Amniotic epithelial cell (primary cell): ENCODE measurements around the gene SPECC1L.

Experiments used
- DNase-seq: peaks from one replicate; pipeline ENCODE4 v3.0.0-alpha.2; 2010; ENCODE audit warnings: low read depth

Gene SPECC1L

DNA sequence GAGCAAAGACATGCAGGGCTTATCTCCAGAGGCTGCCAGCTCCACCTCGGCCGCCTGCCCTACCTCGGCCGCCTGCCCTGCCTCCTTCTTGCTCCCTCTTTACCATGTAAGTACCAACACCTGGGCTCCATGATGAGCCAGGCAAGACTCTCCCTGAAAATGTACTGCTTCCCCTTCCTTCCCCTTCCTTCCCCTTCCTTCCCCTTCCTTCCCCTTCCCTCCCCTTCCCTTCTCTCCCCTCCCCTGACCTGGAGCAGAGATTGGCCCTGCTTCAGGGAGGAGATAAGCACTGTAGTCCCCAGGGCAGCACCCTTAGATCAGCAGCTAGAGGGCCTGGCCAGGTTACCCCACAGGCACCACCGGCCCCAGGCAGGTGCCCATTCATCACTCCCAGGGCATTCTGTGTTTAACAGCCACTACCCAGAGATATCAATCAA is 131.3 kb downstream of the SPECC1L start:
- no peak for DNase-seq

GRCh38 chr22:24402460-24403192 is 132.0 kb downstream of the SPECC1L start:
- peak; percentile 86 for DNase-seq

GRCh38 chr22:24403346-24403745 is 132.7 kb downstream of the SPECC1L start:
- no peak for DNase-seq

DNA sequence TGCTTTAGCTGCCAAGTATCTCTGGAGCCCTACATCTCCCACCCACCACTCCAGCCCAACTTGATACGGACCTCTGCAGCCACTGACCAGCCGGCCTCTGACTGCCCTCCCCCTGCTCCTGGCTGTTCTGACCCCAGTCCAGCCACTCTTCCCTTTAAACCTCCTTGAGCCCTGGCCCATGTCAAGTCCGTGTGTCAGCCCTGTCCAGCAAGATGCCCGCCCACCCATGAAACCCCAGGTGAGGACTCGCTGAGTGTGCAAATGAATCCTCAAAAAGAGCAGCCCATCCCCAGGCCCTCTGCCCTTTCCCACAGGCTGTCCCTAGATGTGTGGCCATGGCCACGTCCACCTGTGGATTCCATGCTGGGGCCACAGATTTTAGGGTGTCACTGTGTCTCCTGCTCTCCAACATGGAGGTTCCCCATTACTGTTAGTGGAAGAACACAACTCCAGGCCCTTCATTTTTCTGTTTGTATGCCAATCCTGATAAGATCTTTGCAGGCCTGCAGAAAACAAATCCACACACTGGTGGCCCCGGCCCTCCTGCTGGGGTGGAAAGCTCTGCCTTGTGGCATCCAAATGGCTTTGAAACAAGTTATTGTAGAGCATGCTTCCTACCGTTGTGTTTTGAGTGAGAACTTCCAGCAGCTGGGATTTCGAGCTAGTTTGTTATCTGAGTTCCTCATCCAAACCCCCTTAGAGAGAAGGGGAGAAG is 134.1 kb downstream of the SPECC1L start:
- no peak for DNase-seq

DNA sequence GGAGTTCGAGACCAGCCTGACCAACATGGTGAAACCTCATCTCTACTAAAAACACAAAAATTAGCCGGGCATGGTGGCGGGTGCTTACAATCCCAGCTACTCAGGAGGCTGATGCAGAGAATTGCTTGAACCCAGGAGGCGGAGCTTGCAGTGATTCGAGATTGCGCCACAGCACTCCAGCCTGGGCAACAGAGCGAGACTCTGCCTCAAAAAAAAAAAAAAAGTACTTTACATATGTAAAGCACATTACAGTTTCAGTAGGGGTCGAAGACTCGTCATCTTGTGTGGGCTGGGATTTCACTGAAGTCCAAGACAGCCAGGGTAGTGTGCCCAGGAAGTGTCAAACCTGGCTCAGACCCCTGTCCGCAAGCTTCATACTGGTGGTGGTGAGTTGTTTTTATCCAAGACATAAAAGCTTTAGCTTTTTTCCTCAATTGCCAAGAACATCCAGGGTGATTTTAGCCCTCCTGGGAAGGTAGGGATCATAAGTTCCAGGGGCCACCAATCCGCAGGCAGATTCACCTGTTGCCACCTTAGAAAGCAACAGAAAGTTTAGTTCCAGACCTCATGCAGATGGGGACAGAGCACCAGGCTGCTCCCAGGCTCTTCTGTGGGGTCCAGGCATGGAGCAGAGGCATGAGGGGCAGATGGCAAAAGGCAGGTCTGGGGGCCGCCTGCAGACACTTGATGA is 135.1 kb downstream of the SPECC1L start:
- DNase-seq: no peak

GRCh38 chr22:24406322-24407277 is 136.0 kb downstream of the SPECC1L start:
- no peak for DNase-seq

DNA sequence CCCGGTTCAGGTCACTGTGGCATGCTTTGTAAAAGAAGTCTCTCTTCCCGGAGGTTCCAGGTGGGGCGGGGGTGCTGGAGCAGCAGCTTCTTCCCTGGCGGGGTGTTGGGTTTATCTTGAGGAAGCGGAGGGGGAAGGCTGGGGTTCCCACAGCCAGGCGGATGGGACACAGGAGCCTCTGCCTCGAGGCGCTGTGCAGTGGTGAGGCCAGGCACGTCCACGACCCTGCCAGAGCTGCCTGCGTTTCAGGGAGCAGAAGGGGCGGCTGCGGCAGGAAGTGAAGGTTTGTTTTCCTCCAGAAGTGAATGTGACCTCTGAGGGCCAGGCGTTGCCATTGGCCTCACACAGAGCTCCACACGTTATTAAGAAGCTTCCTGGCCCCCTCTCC is 136.6 kb downstream of the SPECC1L start:
- no peak for DNase-seq

DNA sequence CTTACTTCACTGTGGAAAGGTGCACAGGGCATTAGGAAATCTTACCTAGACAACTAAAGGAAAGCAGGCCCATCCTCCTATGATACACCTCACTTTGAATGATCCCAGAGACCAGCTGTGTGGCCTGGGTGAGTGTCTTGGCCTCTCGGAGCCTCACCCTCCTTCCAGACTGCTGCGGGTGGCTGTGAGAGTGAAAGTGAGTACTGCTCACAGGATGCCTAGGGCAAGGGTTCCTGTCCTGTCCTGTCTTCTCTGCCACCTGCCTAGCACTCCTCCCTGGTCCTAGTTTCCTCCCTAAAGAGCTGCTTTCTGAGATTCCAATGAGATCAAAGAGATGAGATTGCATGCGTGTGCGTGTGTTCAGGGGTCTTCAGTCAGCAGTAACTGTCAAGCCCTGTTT is 137.3 kb downstream of the SPECC1L start:
- no peak for DNase-seq

- no peak for DNase-seq
These were observed 138.0 kb downstream of the SPECC1L start for GRCh38 chr22:24408630-24409029.

DNA sequence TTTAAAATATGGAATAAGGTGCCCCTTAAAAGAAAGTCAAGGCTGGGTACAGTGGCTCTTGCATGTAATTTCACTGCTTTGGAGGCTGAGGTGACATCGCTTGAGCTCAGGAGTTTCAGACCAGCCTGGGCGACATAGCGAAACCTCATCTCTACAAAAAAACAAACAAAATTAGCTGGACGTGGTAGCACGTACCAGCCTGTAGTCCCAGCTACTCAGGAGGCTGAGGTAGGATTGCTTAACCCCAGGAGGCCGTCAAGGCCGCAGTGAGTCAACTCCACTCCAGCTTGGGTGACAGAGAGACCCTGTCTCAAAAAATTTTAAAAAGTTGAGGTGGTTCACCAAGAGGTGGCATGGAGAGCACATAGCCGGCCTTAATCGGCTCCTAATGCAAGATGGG is 139.1 kb downstream of the SPECC1L start:
- peak; percentile 71 for DNase-seq

- DNase-seq: peak; percentile 81
These were observed 139.7 kb downstream of the SPECC1L start for GRCh38 chr22:24410110-24410856.

DNA sequence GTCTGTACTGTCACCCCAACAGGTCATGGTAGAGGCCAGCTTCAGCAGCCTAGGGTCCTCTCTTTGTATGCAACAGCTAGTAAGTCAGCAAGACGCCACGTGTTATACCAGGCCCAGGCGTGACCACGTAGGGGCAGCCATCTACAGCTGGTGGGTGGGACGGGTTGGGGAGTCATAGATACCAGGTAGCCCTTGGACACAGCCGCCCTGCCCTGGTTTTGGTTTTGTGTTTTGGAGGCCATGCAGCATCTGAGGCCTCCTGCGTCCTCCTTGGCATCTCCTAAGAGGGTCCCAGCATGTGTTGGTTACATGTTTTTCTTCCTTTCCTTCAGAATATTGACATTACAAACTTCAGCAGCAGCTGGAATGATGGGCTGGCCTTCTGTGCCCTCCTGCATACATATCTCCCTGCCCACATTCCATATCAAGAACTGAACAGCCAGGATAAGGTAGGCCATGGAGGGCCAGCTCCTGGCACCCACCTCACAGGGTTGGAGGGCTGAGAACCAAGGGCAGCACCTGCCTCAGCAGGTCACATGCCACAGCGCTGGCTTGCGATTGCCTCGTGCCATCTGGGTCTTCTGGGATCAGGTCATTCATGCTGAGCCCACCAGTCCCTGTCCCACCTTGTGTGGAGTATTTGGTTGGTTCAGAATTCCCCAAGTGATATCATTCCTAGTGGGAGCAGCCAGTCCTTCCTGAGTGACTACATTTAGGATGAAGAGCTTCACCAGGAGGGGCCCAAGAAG is 140.8 kb downstream of the SPECC1L start:
- DNase-seq: no peak

DNA sequence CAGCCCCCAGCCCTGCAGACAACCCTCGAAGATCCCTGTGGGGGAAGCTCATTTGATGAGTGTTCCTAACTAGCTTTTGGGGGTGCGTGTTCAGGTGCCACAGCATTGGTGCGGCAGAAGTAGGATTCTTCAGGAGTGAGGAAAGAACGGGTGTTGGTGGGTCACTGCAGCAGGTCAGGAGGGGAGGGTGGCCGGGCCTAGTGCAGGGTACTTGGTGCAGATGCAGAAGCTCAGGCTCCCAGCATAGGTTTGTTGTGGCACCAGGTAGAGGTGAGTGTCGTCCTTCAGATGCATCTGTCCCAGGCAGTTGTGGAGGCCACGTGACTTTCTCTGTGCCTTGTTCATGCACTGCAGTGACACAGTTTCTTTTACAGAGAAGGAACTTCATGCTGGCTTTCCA is 141.6 kb downstream of the SPECC1L start:
- DNase-seq: no peak

DNA sequence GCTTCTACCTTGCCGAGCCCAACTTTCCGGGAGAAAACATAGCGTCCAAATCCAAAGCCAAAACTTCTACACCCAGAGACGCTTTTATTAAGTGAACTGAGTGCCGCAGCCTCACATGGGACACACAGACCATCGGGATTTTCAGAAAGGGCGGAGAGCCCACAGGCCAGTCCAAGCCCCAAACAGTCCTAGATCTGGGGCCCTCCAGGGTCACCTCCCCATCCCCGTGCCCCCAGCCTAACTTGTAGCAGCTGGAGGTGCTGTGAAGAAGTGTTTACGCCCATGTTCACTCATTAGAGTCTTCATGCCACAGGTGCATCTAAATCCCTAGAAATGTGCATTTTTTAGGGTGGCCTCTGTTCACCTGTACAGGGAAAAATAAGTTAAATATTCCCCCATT is 142.6 kb downstream of the SPECC1L start:
- no peak for DNase-seq

DNA sequence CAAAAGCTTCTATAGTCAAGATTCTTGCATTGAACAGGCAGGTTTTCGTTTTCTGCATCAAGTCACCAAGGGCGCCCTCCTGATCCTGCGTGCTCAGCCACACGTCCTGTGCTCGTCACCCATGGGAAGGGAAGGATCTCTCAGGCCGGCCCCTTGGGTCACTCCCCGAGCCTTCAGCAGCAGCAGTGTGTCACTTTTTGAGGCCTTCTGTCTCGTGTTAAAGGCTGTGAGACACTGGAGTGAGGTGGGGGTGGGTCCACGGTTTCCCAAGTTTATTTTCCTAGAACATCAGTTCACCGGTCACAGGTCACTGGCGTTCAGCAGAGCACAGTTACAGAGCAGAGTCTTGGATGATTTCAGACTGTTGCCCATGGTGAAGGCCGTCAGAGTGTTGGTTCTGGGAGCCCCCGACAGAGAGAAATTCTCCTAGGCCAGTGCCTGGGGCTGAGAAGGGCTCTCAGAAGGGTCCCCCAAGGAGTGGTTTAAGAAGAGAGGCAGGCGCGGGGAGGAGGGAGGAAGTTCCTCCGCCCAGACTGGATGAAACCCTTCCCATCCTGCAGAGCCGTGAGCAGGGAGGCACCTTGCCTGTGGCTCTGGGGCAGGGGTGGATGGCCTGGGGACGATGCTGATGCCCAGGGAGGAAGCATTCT is 143.2 kb downstream of the SPECC1L start:
- DNase-seq: no peak

DNA sequence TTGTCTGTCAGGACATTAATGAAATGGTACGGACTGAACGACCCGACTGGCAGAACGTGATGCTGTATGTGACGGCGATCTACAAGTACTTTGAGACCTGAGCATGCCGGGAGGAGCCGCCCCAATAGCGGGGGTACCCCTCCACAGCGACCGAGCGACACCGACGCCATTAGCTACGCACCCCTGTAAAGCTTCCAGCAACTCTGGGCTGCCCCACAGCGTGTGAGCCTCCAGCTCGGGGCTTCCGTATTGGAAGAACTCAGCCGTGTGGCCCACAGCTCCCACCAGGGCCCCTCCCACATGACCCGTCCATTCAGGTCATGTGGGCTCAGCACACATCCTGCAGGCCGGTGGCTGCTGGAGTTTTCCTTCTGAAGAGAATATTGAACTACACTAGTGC is 143.9 kb downstream of the SPECC1L start:
- DNase-seq: no peak

DNA sequence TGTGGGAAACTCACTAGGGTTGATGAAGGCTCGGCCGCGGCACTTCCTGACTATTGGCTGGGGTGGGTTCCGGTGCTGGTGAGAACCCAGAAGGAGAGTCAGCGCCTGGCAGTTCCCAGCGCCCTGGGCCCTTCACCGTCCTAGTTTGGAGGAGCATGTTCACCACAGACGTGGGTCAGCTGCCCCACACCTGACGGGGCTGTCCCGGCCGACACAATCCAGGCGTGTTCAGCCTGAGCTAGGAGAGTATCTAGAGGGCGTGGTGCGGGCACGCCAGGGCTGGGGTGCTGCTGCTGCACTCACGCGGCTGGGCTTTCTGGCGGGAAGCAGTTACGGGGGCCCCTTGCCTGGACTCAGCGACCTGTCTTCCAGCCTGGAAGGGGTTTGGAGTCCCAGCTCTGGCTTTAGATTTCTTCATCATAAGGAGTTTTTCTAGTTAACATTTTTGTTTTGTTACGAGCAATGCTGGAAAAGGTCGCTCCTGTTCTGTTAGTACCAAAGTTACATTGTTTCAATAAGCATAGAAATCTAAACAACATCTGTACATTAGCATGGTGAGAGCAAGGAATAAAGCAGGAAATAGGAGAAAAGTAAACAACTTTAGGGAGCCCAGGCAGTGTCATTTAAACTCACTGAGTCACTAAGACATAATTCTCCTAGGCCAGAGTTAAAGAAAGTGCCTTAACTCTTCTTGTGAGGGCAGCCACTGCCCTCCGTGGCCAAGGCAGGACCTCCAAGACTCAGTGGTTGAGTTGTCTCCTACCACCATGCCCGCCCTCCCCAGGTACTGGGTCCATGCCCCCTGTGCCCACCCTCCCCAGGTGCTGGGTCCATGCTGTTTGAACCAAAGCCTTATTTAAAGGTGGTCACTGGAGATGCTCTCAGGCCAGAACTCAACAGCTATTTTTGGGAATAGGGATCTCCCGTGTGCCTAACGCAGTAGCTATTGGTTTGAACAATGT is 144.6 kb downstream of the SPECC1L start:
- no peak for DNase-seq

DNA sequence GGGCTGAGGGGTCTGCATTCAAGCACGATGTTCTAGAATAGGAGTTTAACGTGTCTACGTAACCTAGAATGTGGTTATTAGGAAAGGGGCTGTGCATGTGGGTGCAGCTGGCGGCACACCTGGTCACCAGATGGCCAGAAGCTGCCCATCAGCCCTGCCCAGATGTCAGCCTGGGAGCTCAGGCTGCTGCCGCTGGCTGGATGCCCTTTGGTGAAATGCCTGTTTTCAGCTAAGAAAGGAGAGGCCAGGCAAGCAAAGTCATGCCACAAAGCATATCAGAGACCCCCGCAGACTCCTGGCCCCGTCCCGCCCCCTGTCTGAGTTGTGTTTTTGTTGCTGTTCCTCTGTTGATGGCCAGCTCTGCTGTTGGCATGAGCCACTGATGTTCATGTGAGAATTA is 145.5 kb downstream of the SPECC1L start:
- no peak for DNase-seq

GRCh38 chr22:24416611-24417010 is 146.0 kb downstream of the SPECC1L start:
- no peak for DNase-seq
